Activated T-helper 2 cell treated with anti-CD3 and anti-CD28 coated beads, Interferon-gamma antibody, Interleukin-2, Interleukin-4, amounts not matched to agents 10 μg/mL and 5 μg/mL and 100 μg/mL, durations not matched to agents 14 hours and 24 hours and 36 hours (primary cell): ENCODE results near the gene C3orf20. TPM values are rescaled to one million over a fixed set of nuclear protein-coding genes. Genes with fewer than 3 reads are reported as not detected.

Experiments used
- DNase-seq: peaks from one replicate; pipeline ENCODE4 v3.0.0; 2021; ENCODE audit warnings: low spot score
- H3K27ac Mint-ChIP-seq: one replicate; pipeline ENCODE4 v1.8.0; 2021; ENCODE audit warnings: mixed read lengths
- H3K27me3 Mint-ChIP-seq: one replicate; pipeline ENCODE4 v1.8.0; 2021; ENCODE audit warnings: low read depth, mixed read lengths
- H3K36me3 Mint-ChIP-seq: one replicate; pipeline ENCODE4 v1.8.0; 2021; ENCODE audit warnings: low read depth, mixed read lengths
- H3K4me1 Mint-ChIP-seq: one replicate; pipeline ENCODE4 v1.8.0; 2021; ENCODE audit warnings: low read depth, mixed read lengths
- H3K4me3 Mint-ChIP-seq: one replicate; pipeline ENCODE4 v1.8.0; 2021; ENCODE audit warnings: low read depth, mild to moderate bottlenecking, moderate library complexity, mixed read lengths
- H3K9me3 Mint-ChIP-seq: one replicate; pipeline ENCODE4 v1.8.0; 2021; ENCODE audit warnings: mixed read lengths
- intact Hi-C: fragments of 100-400 bp; cut with micrococcal nuclease; formaldehyde crosslinking; loops from one replicate; pipeline ENCODE4 v1.15.1; 2023
- total RNA-seq: library from RNA; stranded (reverse); gene quantifications from 2 replicates; pipeline ENCODE4 v1.2.3, GENCODE V29; 2022

The C3orf20 gene
- total RNA-seq, 1 donor from 2014 or later, result 0.07 TPM

DNA sequence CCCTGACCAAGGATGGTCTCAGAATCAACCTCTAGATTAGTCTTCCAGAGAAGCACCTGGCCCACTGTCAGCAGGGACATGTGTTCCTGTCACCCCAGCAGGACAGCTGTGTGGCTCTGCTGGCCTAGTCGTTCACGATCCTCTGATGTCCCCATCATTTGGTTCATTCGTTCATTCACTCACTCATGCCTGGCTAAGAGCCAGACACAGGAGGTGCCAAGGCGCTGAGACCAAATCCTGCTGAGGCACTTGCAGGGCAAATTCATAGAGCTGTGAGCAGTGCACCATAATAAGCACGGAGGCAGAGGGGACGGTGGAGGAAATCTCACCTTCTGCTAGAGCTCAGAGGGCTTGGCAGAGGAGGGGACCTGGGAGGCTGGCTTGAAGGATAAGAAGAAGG, 93.9 kb downstream of the C3orf20 start:
- H3K36me3 Mint-ChIP-seq, result no peaks in the 10 kb centered on the region

DNA sequence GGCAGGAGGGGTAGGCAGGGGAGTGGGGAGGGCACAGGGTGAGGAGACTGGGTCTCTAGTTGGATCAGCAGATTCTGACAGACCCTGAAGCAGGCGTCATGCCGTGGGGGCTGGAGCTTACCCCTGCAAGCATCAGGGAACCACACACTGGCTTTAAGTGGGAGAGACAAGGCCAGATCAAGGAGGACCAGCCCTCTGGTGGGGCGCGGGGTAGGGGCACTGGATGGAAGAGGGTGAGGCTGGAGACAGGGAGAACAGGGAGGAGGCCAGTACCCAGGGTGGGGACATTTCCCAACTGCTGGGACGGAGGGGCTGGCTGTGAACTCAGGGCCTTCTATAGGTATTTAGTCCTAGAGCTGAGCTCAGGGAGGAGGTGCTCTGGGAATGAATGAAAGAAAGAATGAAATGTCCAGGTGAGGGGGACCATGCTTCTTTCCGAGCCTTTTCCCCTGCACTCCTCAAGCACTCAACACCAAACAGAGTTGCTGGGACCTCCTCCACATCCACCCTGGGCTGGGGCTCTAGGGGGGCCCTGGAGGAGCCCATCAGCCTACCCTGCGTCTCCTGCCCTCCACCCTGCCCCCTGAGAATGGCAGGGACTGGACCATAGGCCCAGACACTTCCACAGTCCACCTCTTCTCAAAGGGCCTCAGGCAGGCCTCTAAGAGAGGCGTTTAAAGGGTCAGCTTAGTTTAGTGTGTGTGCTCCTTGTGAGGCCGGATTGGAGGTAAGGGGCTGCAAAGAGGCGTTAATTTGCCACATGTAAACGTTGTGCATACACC, 94.8 kb downstream of the C3orf20 start:
- intact Hi-C loops, result no loop called here
- no peak for DNase-seq
- Mint-ChIP-seq H3K27ac (no peak overlapping the region), H3K27me3 (no peaks in the 10 kb centered on the region), H3K9me3 (no peaks in the 10 kb centered on the region), H3K36me3 (no peaks in the 10 kb centered on the region), H3K4me3 (no peak overlapping the region), H3K4me1 (no peaks in the 10 kb centered on the region)

More for the DNA sequence above, 93.9 kb downstream of the C3orf20 start:
- no peaks in the 10 kb centered on the region for H3K9me3 Mint-ChIP-seq
- H3K4me3 Mint-ChIP-seq, result no peak overlapping the region
- no peak for DNase-seq
- intact Hi-C loops, result no loop called here
- H3K27ac Mint-ChIP-seq, result no peak overlapping the region
- no peaks in the 10 kb centered on the region for H3K4me1 Mint-ChIP-seq
- no peaks in the 10 kb centered on the region for H3K27me3 Mint-ChIP-seq

DNA sequence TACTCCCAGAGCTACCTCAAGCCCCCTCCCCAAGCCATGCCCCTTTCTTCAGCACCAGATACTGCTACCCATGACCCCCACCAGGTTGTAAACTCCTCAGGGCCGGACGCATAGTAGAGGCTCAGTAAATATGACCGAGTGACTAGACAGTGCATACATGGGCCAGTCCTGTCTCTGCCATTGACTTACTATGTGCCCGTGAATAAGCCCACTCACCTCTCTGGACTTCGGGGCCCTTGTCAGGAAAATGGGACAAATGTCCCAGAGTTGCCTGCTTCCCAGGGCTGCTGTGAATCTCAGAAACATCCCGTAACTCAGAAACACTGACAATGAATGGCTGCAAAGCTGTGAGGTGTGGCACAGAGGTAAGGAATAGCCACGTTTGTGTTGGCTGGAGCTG, 95.7 kb downstream of the C3orf20 start:
- no peak for DNase-seq
- Mint-ChIP-seq H3K27ac (no peak overlapping the region), H3K27me3 (no peaks in the 10 kb centered on the region), H3K36me3 (no peaks in the 10 kb centered on the region), H3K9me3 (no peaks in the 10 kb centered on the region), H3K4me3 (no peak overlapping the region), H3K4me1 (no peaks in the 10 kb centered on the region)
- intact Hi-C loops, result no loop called here

DNA sequence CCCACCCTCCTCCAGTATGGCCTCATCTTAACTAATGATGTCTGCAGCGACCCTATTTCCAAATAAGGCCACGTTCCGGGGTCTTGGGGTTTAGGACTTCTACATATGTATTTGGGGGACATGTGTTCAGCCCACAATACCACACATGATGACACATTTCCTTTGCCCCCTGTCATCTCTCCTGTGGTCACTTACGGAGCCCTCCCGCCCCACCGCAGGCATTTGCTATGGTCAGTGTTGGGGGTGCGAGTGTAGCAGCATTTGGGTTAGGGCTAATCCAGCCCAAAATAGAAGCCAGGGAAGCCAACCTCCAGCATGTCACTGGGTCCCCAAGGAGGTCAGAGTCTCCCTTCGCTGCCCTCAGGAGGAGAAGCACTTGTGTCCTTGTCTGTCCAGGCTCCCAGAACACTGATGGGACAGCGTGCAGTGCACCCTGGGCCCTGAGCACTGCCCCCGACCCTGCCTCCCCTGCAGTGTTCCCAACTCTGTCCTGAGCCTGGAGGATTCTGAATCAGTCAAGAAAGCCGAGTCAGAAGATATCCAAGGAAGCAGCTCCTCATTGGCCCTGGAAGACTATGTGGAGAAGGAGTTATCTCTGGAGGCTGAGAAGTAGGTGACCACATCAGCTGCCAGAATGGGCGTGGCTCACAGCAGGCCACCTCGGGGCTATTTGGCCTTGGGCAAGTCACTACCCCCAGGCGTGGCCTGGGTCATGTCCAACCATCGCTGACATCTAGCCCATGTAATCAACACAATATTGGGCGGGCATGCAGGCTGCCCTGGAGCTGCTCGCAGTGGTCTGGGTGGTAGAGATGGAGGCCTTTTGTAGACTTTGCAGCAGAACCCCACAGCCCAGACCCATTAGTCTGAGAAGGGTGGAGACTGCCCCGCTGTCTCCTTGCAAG, 96.9 kb downstream of the C3orf20 start:
- Mint-ChIP-seq H3K9me3 (no peaks in the 10 kb centered on the region), H3K4me1 (no peaks in the 10 kb centered on the region), H3K27me3 (no peaks in the 10 kb centered on the region), H3K36me3 (no peaks in the 10 kb centered on the region), H3K27ac (no peak overlapping the region), H3K4me3 (no peak overlapping the region)
- DNase-seq, result no peak
- intact Hi-C loops, result no loop called here

DNA sequence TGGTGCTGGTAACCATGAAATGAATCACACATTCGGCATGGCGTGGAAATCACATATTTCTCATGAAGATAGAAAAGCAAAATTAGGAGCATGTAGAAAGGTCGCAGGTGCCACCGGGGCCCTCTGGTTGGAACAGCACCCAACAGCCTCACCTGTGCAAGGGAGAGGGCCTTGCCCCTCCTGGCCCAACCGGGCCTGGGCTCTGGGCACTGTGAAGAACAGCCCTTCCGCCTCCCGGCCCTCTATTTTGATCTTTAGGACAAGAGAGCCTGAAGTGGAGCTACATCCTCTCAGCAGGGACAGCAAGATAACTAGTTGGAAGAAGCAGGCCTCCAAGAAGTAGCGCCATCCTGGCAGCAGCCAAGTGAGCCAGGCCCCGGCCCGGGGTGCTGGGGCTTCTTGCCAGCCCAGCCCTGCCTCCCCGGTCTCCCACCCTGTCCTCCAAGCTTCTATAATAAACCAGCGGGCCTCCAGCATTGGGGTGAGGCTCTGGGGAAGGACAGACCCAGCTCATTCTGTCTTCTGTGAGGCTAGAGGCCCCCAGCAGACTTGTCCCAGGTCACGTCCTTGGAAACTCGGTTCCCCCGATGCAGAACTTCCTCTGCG, 97.7 kb downstream of the C3orf20 start:
- Mint-ChIP-seq H3K9me3 (no peaks in the 10 kb centered on the region), H3K4me3 (no peak overlapping the region), H3K27me3 (no peaks in the 10 kb centered on the region), H3K27ac (no peak overlapping the region), H3K4me1 (no peaks in the 10 kb centered on the region), H3K36me3 (no peaks in the 10 kb centered on the region)
- intact Hi-C loops, result no loop called here
- DNase-seq, result peak; percentile 1

GRCh38 chr3:14773281-14773680, 98.3 kb downstream of the C3orf20 start:
- H3K36me3 Mint-ChIP-seq, result no peaks in the 10 kb centered on the region
- H3K4me1 Mint-ChIP-seq, result no peaks in the 10 kb centered on the region
- H3K9me3 Mint-ChIP-seq, result peaks cover under 1% of the 10 kb centered on the region
- no peak overlapping the region for H3K4me3 Mint-ChIP-seq
- no peak for DNase-seq
- H3K27ac Mint-ChIP-seq, result no peak overlapping the region
- intact Hi-C loops, result no loop called here
- H3K27me3 Mint-ChIP-seq, result no peaks in the 10 kb centered on the region

- Mint-ChIP-seq H3K4me1 (no peaks in the 10 kb centered on the region), H3K27me3 (no peaks in the 10 kb centered on the region), H3K9me3 (peaks cover 5% of the 10 kb centered on the region), H3K27ac (no peak overlapping the region), H3K36me3 (no peaks in the 10 kb centered on the region), H3K4me3 (no peak overlapping the region)
- intact Hi-C loops, result no loop called here
- DNase-seq, result no peak
Measured at GRCh38 chr3:14773691-14774128, 98.8 kb downstream of the C3orf20 start.

- no peak for DNase-seq
- Mint-ChIP-seq H3K4me3 (no peak overlapping the region), H3K9me3 (peaks cover 11% of the 10 kb centered on the region), H3K27ac (no peak overlapping the region), H3K36me3 (no peaks in the 10 kb centered on the region), H3K27me3 (no peaks in the 10 kb centered on the region), H3K4me1 (no peaks in the 10 kb centered on the region)
- intact Hi-C loops, result no loop called here
Measured at GRCh38 chr3:14774431-14774830, 99.5 kb downstream of the C3orf20 start.

DNA sequence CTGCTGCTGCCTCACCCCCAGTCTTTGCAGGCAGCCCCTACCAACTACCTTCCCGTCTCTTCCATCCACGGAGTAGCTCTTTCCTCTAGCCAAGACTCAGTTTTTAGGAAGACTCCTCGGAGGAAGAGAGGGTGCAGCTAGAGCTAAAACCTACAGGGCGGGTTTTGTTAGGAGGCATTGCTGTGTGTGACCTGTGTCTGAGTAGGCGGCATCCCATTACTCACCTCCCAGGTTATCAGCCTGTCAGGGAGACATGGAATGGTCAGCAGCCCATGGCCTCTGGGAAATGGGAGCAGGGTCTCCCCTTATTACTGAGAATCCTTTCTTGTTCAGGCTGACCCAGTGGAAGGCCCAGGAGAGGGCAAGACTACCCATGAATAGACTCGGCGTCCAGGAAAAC, 100.1 kb downstream of the C3orf20 start:
- Mint-ChIP-seq H3K36me3 (no peaks in the 10 kb centered on the region), H3K4me3 (no peak overlapping the region), H3K9me3 (peaks cover 11% of the 10 kb centered on the region), H3K27ac (no peak overlapping the region), H3K4me1 (no peaks in the 10 kb centered on the region), H3K27me3 (peaks cover 2% of the 10 kb centered on the region)
- intact Hi-C loops, result no loop called here
- DNase-seq, result no peak

GRCh38 chr3:14775563-14775962, 100.6 kb downstream of the C3orf20 start:
- H3K9me3 Mint-ChIP-seq, result peaks cover 11% of the 10 kb centered on the region
- H3K27ac Mint-ChIP-seq, result no peak overlapping the region
- intact Hi-C loops, result no loop called here
- H3K4me3 Mint-ChIP-seq, result no peak overlapping the region
- no peaks in the 10 kb centered on the region for H3K4me1 Mint-ChIP-seq
- DNase-seq, result no peak
- H3K36me3 Mint-ChIP-seq, result no peaks in the 10 kb centered on the region
- peaks cover 2% of the 10 kb centered on the region for H3K27me3 Mint-ChIP-seq

DNA sequence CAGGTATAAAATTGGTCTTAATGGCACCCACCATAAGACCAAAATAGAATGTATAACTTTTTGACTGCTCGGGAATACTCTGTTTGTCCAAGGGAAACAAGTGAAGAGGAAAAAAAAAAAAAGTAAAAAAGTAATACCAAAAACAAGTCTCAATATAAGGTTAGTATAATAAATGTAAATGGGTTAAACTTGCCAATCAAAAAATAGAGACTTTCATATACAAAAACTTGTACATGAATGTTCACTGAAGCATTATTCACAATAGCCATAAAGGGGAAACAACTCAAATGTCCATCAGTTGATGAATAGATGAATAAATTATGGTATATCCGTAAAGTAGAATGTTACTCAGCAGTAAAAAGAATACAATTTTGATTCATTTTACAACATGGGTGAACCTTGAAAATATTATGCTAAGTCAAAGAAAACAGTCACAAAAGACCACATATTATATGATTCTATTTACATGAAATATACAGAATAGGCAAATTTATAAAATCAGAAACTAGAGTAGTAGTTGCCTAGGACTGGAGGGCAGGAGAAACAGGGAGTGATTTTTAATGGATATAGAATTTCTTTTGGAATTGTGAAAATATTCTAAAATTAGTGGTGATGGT, 104.2 kb downstream of the C3orf20 start:
- no peak for DNase-seq
- peaks cover 7% of the 10 kb centered on the region for H3K27me3 Mint-ChIP-seq
- no peaks in the 10 kb centered on the region for H3K36me3 Mint-ChIP-seq
- peaks cover 11% of the 10 kb centered on the region for H3K9me3 Mint-ChIP-seq
- no peak overlapping the region for H3K4me3 Mint-ChIP-seq
- intact Hi-C loops, result no loop called here
- H3K27ac Mint-ChIP-seq, result no peak overlapping the region
- H3K4me1 Mint-ChIP-seq, result no peaks in the 10 kb centered on the region

GRCh38 chr3:14780927-14781507, 106.1 kb downstream of the C3orf20 start:
- intact Hi-C loops, result no loop called here
- no peaks in the 10 kb centered on the region for H3K36me3 Mint-ChIP-seq
- no peak overlapping the region for H3K27ac Mint-ChIP-seq
- peaks cover 11% of the 10 kb centered on the region for H3K9me3 Mint-ChIP-seq
- DNase-seq, result no peak
- no peak overlapping the region for H3K4me3 Mint-ChIP-seq
- no peaks in the 10 kb centered on the region for H3K4me1 Mint-ChIP-seq
- H3K27me3 Mint-ChIP-seq, result peaks cover 7% of the 10 kb centered on the region
